Osteoblast (primary cell): ENCODE measurements around the gene RPS10. TPM values are rescaled to one million over a fixed set of nuclear protein-coding genes. Genes with fewer than 3 reads are reported as not detected.

Source experiments
- DNase-seq: peaks from one replicate; pipeline ENCODE4 v3.0.0; 2011; ENCODE audit warnings: low spot score, mixed read lengths; ENCODE audit not compliant: insufficient read length; ENCODE audit errors: missing footprints
- H2AFZ ChIP-seq: 2 replicates; pipeline ENCODE4 v1.6.0; 2011; ENCODE audit warnings: mild to moderate bottlenecking, low read length
- H3K27ac ChIP-seq: 2 replicates; pipeline ENCODE4 v1.5.1; 2011; ENCODE audit warnings: mild to moderate bottlenecking, low read depth, low read length, moderate library complexity
- H3K27me3 ChIP-seq: 2 replicates; pipeline ENCODE4 v1.6.0; 2012; ENCODE audit warnings: mild to moderate bottlenecking, control low read depth, inconsistent platforms, low read length, moderate library complexity; ENCODE audit not compliant: insufficient read depth
- H3K36me3 ChIP-seq: 2 replicates; pipeline ENCODE4 v1.5.1; 2011; ENCODE audit warnings: mild to moderate bottlenecking, low read length, control low read depth, moderate library complexity; ENCODE audit not compliant: insufficient read depth
- H3K4me1 ChIP-seq: 2 replicates; pipeline ENCODE4 v1.5.1; 2011; ENCODE audit warnings: mild to moderate bottlenecking, low read length, control low read depth, moderate library complexity; ENCODE audit not compliant: insufficient read depth
- H3K4me2 ChIP-seq: 2 replicates; pipeline ENCODE4 v1.6.0; 2011; ENCODE audit warnings: mild to moderate bottlenecking, low read length; ENCODE audit not compliant: insufficient read depth
- H3K4me3 ChIP-seq: fragments of 200-600 bp; sonication (generic); 3 replicates; pipeline ENCODE4 v1.5.1; 2012; ENCODE audit warnings: mild to moderate bottlenecking, low read length, inconsistent platforms; ENCODE audit not compliant: insufficient read depth
- H3K79me2 ChIP-seq: 2 replicates; pipeline ENCODE4 v1.6.0; 2012; ENCODE audit warnings: mild to moderate bottlenecking, low read length, control low read depth, inconsistent platforms; ENCODE audit not compliant: insufficient read depth
- H3K9me3 ChIP-seq: 2 replicates; pipeline ENCODE4 v1.5.1; 2011; ENCODE audit warnings: low read depth, low read length, control low read depth
- H4K20me1 ChIP-seq: 2 replicates; pipeline ENCODE4 v1.6.0; 2012; ENCODE audit warnings: mild to moderate bottlenecking, low read length, control low read depth; ENCODE audit not compliant: insufficient read depth
- total RNA-seq: library from RNA; depleted of rRNA; stranded (reverse); fragments of >200 nt; gene quantifications from 2 replicates; pipeline ENCODE4 v1.2.3, GENCODE V29; 2012
- TF ChIP-seq, protein P1 (sequence below): IDR thresholded peaks from 2 replicates; pipeline ENCODE4 v1.5.1; 2011; ENCODE audit warnings: mild to moderate bottlenecking, low read depth, low read length, moderate library complexity; ENCODE audit errors: extremely low read depth

The RPS10 gene
- total RNA-seq, 1 donor = 2,228 TPM

DNA sequence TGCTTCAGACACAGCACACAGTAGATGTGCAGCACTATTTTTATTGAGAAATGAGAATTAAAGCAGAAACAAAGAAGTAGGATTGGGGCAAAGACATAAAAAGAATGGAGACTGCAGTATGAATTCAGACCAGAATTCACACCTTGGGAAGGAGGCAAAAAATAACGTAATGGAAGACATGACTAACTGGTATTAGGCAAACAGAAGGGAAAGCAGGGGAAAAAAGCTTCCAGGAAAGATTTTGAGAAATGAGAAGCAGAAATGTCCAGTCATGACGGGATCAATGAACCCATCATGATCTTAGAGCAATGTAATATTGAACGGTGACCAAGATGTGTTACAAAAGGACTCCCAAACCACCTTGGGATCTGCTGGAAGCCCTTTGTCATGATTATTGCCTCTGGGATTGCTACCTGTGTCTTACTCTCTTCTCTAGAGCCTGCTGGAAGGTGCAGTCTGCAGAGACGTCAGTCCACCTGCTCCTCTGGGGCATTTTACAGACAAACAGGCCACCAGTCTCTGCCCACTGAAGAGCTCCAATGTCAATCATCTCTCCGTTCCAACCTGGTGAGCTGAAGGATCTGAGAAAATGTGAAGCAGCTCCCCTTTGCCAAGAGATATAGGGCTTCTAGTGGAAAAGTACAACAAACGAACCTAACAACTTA, 42.1 kb downstream of the RPS10 start:
- peak overlapping the region; percentile 84 for H3K27ac ChIP-seq
- H3K4me3 ChIP-seq = no peak overlapping the region
- H3K79me2 ChIP-seq = peaks cover 79% of the 10 kb centered on the region
- TF ChIP-seq, protein P1, sequence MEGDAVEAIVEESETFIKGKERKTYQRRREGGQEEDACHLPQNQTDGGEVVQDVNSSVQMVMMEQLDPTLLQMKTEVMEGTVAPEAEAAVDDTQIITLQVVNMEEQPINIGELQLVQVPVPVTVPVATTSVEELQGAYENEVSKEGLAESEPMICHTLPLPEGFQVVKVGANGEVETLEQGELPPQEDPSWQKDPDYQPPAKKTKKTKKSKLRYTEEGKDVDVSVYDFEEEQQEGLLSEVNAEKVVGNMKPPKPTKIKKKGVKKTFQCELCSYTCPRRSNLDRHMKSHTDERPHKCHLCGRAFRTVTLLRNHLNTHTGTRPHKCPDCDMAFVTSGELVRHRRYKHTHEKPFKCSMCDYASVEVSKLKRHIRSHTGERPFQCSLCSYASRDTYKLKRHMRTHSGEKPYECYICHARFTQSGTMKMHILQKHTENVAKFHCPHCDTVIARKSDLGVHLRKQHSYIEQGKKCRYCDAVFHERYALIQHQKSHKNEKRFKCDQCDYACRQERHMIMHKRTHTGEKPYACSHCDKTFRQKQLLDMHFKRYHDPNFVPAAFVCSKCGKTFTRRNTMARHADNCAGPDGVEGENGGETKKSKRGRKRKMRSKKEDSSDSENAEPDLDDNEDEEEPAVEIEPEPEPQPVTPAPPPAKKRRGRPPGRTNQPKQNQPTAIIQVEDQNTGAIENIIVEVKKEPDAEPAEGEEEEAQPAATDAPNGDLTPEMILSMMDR = no peak
- no peaks in the 10 kb centered on the region for H3K9me3 ChIP-seq
- H4K20me1 ChIP-seq = peaks cover 48% of the 10 kb centered on the region
- H3K36me3 ChIP-seq = no peaks in the 10 kb centered on the region
- no peaks in the 10 kb centered on the region for H3K27me3 ChIP-seq
- H2AFZ ChIP-seq = no peak overlapping the region
- no peak for DNase-seq
- H3K4me2 ChIP-seq = peak overlapping the region; percentile 51
- H3K4me1 ChIP-seq = peaks cover 32% of the 10 kb centered on the region

- peaks cover 79% of the 10 kb centered on the region for H3K79me2 ChIP-seq
- no peaks in the 10 kb centered on the region for H3K36me3 ChIP-seq
- peak overlapping the region; percentile 51 for H3K4me2 ChIP-seq
- DNase-seq = no peak
- TF ChIP-seq, protein P1 = no peak
- H3K4me3 ChIP-seq = no peak overlapping the region
- no peaks in the 10 kb centered on the region for H3K27me3 ChIP-seq
- H3K9me3 ChIP-seq = no peaks in the 10 kb centered on the region
- H4K20me1 ChIP-seq = peaks cover 48% of the 10 kb centered on the region
- H2AFZ ChIP-seq = no peak overlapping the region
- H3K4me1 ChIP-seq = peaks cover 33% of the 10 kb centered on the region
- H3K27ac ChIP-seq = peak overlapping the region; percentile 84
Measured at GRCh38 chr6:34383161-34383631, 42.7 kb downstream of the RPS10 start.

GRCh38 chr6:34381081-34381480, 44.8 kb downstream of the RPS10 start:
- Histone ChIP-seq H3K27me3 (no peaks in the 10 kb centered on the region), H3K4me3 (no peak overlapping the region), H2AFZ (no peak overlapping the region), H3K36me3 (no peaks in the 10 kb centered on the region), H4K20me1 (peaks cover 46% of the 10 kb centered on the region), H3K4me2 (no peak overlapping the region), H3K4me1 (peaks cover 27% of the 10 kb centered on the region), H3K9me3 (no peaks in the 10 kb centered on the region), H3K79me2 (peaks cover 80% of the 10 kb centered on the region), H3K27ac (no peak overlapping the region)
- DNase-seq = no peak
- TF ChIP-seq, protein P1 = no peak

DNA sequence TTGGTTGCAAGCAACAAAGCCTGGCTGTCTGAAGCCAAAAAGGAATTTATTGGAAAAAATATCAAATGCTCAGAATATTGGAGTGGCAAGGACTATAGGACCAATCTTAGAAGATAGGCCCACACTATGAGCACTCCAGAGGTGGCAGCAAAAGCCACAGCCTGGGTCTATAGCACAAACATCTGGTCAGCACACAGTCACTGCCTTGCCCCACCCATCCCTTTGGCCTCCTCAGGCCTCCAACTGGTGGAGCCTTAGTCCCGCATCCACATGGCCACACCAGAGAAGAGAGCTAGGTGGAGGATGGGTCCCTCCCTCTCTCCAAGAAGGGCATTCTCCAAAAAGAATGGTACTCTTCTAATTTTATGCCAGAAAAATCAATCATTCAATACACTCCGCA, 47.4 kb downstream of the RPS10 start:
- TF ChIP-seq, protein P1 = no peak
- Histone ChIP-seq H2AFZ (no peak overlapping the region), H3K36me3 (no peaks in the 10 kb centered on the region), H3K4me3 (no peak overlapping the region), H3K9me3 (no peaks in the 10 kb centered on the region), H3K4me2 (no peak overlapping the region), H3K27ac (no peak overlapping the region), H4K20me1 (peaks cover 44% of the 10 kb centered on the region), H3K27me3 (no peaks in the 10 kb centered on the region), H3K4me1 (peaks cover 22% of the 10 kb centered on the region), H3K79me2 (peaks cover 81% of the 10 kb centered on the region)
- no peak for DNase-seq
